Measurements from ENCODE around the gene SLITRK4. TPM values are rescaled to one million over a fixed set of nuclear protein-coding genes. Genes with fewer than 3 reads are reported as not detected.

SLITRK4 gene
- total and polyA plus RNA-seq, 4 donors, result 0.03 to 0.28 (median 0.08) TPM; not detected in 1

- Histone ChIP-seq H3K27me3 (ENCODE audit: control insufficient read depth in 4 of 4, insufficient read depth in 4 of 4, low read length in 3 of 4) (no peaks in the 10 kb centered on the region), H3K27ac (ENCODE audit: low read depth in 1 of 2, low read length in 2 of 2) (no peak overlapping the region), H3K36me3 (ENCODE audit: control insufficient read depth in 4 of 4, insufficient read depth in 3 of 4, low read depth in 1 of 4, low read length in 3 of 4) (no peaks in the 10 kb centered on the region), H3K9me3 (ENCODE audit: control insufficient read depth in 4 of 4, low read length in 3 of 4) (no peaks in the 10 kb centered on the region), H3K4me3 (ENCODE audit: low read depth in 1 of 3, low read length in 3 of 3) (no peak overlapping the region), H3K9ac (ENCODE audit: low read depth in 1 of 2, low read length in 2 of 2) (no peak overlapping the region), H3K4me1 (ENCODE audit: control insufficient read depth in 4 of 4, insufficient read depth in 4 of 4, low read length in 3 of 4) (no peaks in the 10 kb centered on the region)
- no peak for DNase-seq (ENCODE audit: low spot score)
- 94% methylated on average over 1 of the region's 1 CpG for WGBS
- TF ChIP-seq SP1 (IDR thresholded peaks at IDR 0.05) (no peak), CTCF (IDR thresholded peaks at IDR 0.05; ENCODE audit: low read depth, low read length, missing input control) (no peak), RXRA (IDR thresholded peaks at IDR 0.05) (no peak)
Observed at GRCh38 chrX:143601809-143602208, 34.1 kb downstream of the SLITRK4 start.

GRCh38 chrX:143581240-143581639, 54.7 kb downstream of the SLITRK4 start:
- no peaks in the 10 kb centered on the region for H3K4me1 ChIP-seq (ENCODE audit: control insufficient read depth in 4 of 4, insufficient read depth in 4 of 4, low read length in 3 of 4)
- peaks cover 0 to 6% (median 0%) of the 10 kb centered on the region in 4 donors for H3K27me3 ChIP-seq (ENCODE audit: control insufficient read depth in 4 of 4, insufficient read depth in 4 of 4, low read length in 3 of 4)
- peaks cover 0 to 3% (median 1%) of the 10 kb centered on the region in 4 donors for H3K9me3 ChIP-seq (ENCODE audit: control insufficient read depth in 4 of 4, low read length in 3 of 4)
- no peak for DNase-seq (ENCODE audit: low spot score)
- TF ChIP-seq EGR1 (IDR thresholded peaks at IDR 0.05; ENCODE audit: low read depth in 2 of 2), result no peak
- TF ChIP-seq REST (IDR thresholded peaks at IDR 0.05), result no peak
- no peak for TF ChIP-seq FOXA2 (IDR thresholded peaks at IDR 0.05)
- no peak for TF ChIP-seq ZBTB33 (IDR thresholded peaks at IDR 0.05)
- no peak for TF ChIP-seq SP1 (IDR thresholded peaks at IDR 0.05)
- TF ChIP-seq CTCF (IDR thresholded peaks at IDR 0.05; ENCODE audit: low read depth, low read length, missing input control), result no peak
- TF ChIP-seq RXRA (IDR thresholded peaks at IDR 0.05), result no peak
- TF ChIP-seq MAX (IDR thresholded peaks at IDR 0.05), result no peak
- no peak for TF ChIP-seq GABPA (IDR thresholded peaks at IDR 0.05 in 1 of 2, conservative IDR thresholded peaks at IDR 0.05 in 1 of 2)
- no peak for TF ChIP-seq HNF4A (conservative IDR thresholded peaks at IDR 0.05)
- no peak for TF ChIP-seq TAF1 (conservative IDR thresholded peaks at IDR 0.05)
- no peak for TF ChIP-seq ATF3 (IDR thresholded peaks at IDR 0.05)
- no peak for TF ChIP-seq NR2F2 (IDR thresholded peaks at IDR 0.05)
- no peak for TF ChIP-seq FOXA1 (IDR thresholded peaks at IDR 0.05)
- no peak for TF ChIP-seq HNF4G (IDR thresholded peaks at IDR 0.05)
- TF ChIP-seq RAD21 (IDR thresholded peaks at IDR 0.05), result no peak
- no peak for TF ChIP-seq JUND (IDR thresholded peaks at IDR 0.05)
- no peak for TF ChIP-seq YY1 (IDR thresholded peaks at IDR 0.05)
- no peaks in the 10 kb centered on the region for H3K36me3 ChIP-seq (ENCODE audit: control insufficient read depth in 4 of 4, insufficient read depth in 3 of 4, low read depth in 1 of 4, low read length in 3 of 4)
- H3K9ac ChIP-seq (ENCODE audit: low read depth in 1 of 2, low read length in 2 of 2), result no peak overlapping the region
- H3K4me3 ChIP-seq (ENCODE audit: low read depth in 1 of 3, low read length in 3 of 3), result no peak overlapping the region
- WGBS, result 60% methylated on average over 2 of the region's 2 CpGs
- no peak overlapping the region for H3K27ac ChIP-seq (ENCODE audit: low read depth in 1 of 2, low read length in 2 of 2)

Data from liver (tissue), 9 donors.